ES-I3 (cell line): ENCODE measurements around the gene UBIAD1.

Experiments used
- H3K36me3 ChIP-seq: 2 replicates; pipeline ENCODE4 v1.6.1; 2013; ENCODE audit warnings: mild to moderate bottlenecking, low read length, control low read depth, moderate library complexity; ENCODE audit not compliant: insufficient read depth
- H3K4me1 ChIP-seq: 2 replicates; pipeline ENCODE4 v1.6.1; 2013; ENCODE audit warnings: mild to moderate bottlenecking, control low read depth, low read length; ENCODE audit not compliant: insufficient read depth
- H3K9ac ChIP-seq: 2 replicates; pipeline ENCODE4 v1.6.1; 2013; ENCODE audit warnings: low read depth, mild to moderate bottlenecking, low read length, moderate library complexity
- H3K9me3 ChIP-seq: 2 replicates; pipeline ENCODE4 v1.6.1; 2013; ENCODE audit warnings: mild to moderate bottlenecking, low read length, moderate library complexity; ENCODE audit not compliant: control insufficient read depth, insufficient read depth

UBIAD1 gene, protein sequence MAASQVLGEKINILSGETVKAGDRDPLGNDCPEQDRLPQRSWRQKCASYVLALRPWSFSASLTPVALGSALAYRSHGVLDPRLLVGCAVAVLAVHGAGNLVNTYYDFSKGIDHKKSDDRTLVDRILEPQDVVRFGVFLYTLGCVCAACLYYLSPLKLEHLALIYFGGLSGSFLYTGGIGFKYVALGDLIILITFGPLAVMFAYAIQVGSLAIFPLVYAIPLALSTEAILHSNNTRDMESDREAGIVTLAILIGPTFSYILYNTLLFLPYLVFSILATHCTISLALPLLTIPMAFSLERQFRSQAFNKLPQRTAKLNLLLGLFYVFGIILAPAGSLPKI

GRCh38 chr1:11272832-11273594 is at the start of gene UBIAD1:
Gene UBIAD1, plus strand, starts transcription at chr1:11273198. Its CDS starts 334 bp downstream, at chr1:11273532.
- Histone ChIP-seq H3K9ac (peak within 1 kb of the TSS; percentile 92), H3K9me3 (no peaks in the 10 kb centered on the region), H3K4me1 (no peaks in the 10 kb centered on the region; the same call in 1 of the 2 replicates), H3K36me3 (no peaks in the 10 kb centered on the region)

DNA sequence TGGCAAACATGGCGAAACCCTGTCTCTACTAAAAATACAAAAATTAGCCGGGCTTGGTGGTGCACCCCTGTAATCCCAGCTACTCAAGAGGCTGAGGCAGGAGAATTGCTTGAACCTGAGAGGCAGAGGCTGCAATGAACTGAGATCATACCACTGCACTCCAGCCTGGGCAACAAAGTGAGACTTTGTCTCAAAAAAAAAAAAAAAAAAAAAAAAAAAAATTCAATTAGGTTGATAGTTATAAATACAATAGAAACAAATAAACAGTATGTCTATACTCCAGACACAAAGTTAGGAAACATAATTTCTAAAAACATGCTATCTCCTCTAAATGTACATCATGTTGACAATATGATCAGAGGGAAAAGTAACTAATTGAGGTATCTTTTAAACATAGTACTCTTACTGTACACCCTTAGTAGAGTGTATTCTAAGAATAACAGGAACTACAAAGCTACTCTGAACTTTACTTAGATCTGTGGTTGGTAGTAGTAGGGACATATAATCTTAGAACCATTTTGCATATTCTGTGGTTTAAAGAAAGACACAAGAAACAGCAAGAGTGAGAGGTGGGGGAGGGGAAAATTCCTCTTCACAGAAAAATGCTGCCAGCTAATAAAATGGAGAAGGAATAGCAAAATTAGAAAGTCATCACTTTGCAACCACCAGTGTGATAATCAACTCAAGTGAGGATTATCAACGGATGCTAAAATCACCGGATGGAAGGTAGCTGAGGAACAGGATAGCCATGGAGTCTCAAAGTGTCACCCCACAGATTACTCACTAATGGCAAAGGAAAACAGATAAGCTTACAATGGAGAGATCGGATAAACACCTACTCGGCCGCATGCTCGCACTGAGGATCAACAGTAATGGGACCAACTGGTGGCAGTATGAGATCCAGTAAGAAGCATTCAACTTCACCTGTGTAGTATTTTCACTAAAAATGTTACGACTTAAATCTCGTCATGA is 45.6 kb upstream of the UBIAD1 start:
- H3K9me3 ChIP-seq = no peaks in the 10 kb centered on the region
- no peak overlapping the region for H3K9ac ChIP-seq
- no peaks in the 10 kb centered on the region for H3K4me1 ChIP-seq
- peaks cover 31% of the 10 kb centered on the region for H3K36me3 ChIP-seq

DNA sequence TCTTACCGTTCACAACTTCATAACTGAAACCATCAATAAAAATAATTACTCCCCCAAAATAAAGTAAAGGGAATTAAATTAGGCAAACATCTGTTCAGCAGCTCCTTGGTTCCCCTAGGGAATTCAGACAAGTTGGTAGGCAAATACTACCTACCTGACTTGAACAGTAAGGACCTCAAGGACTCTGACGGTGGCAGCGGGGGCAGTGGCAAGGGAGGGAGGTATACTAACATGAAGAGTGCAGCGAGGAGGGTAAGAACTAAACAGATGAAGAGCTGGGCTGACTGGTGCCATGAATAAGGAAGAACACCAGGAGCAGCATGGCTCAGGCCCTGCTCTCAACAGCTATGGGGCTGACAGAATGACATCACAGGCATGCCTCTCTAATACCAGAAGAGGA is 43.8 kb upstream of the UBIAD1 start:
- Histone ChIP-seq H3K9ac (no peak overlapping the region), H3K4me1 (no peaks in the 10 kb centered on the region), H3K36me3 (peaks cover 40% of the 10 kb centered on the region), H3K9me3 (no peaks in the 10 kb centered on the region)

DNA sequence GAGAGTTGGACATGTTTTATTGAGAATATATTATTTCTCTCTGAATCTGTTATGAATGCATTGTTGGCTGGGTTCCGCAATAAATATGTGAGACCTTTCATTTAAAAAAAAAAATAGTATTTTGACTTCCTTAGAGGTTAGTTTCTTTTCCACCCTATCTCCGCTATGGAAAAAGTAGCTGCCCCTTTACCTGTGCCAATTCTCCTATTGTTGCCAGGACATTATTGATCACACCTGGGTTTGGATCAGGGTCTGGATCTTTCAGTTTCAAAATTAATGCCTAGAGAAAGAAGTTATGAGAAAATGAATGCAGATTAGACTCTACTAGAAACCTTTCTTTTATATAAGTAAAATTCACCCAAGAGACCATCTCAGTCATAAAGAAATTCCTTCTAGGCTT is 39.8 kb upstream of the UBIAD1 start:
- Histone ChIP-seq H3K9me3 (no peaks in the 10 kb centered on the region), H3K36me3 (peaks cover 52% of the 10 kb centered on the region), H3K9ac (no peak overlapping the region), H3K4me1 (no peaks in the 10 kb centered on the region)

GRCh38 chr1:11237356-11237755 is 35.6 kb upstream of the UBIAD1 start:
- H3K4me1 ChIP-seq = no peaks in the 10 kb centered on the region
- peaks cover 46% of the 10 kb centered on the region for H3K36me3 ChIP-seq
- H3K9ac ChIP-seq = no peak overlapping the region
- H3K9me3 ChIP-seq = no peaks in the 10 kb centered on the region

- no peak overlapping the region for H3K9ac ChIP-seq
- no peaks in the 10 kb centered on the region for H3K9me3 ChIP-seq
- peaks cover 46% of the 10 kb centered on the region for H3K36me3 ChIP-seq
- H3K4me1 ChIP-seq = no peaks in the 10 kb centered on the region
Measured at GRCh38 chr1:11238311-11238710, 34.7 kb upstream of the UBIAD1 start.

DNA sequence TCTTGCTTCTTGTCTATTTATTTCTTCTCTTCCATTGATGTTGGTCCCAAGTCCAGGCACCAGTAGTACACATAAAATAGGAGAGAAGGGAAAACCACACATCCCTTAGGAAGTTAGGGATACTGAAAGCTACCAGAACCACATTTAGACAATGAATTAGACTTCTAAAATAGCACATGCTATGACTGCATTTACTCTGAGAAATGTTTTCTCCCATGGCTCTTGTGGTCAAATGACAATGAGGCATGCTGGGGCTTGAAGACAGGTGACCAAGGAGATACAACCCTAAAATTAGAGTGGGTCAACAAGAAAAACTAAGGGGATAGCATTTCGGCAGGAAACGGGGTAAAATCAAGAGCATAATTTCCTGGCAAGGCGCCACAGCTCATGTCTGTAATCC is 27.8 kb upstream of the UBIAD1 start:
- Histone ChIP-seq H3K4me1 (no peaks in the 10 kb centered on the region), H3K9ac (no peak overlapping the region), H3K9me3 (peaks cover 1% of the 10 kb centered on the region; the same call in 1 of the 2 replicates), H3K36me3 (peaks cover 32% of the 10 kb centered on the region)

GRCh38 chr1:11245904-11246719 is 26.9 kb upstream of the UBIAD1 start:
- Histone ChIP-seq H3K9ac (no peak overlapping the region), H3K4me1 (no peaks in the 10 kb centered on the region), H3K9me3 (peaks cover 3% of the 10 kb centered on the region; the same call in 1 of the 2 replicates), H3K36me3 (peaks cover 25% of the 10 kb centered on the region)

GRCh38 chr1:11248169-11248568 is 24.8 kb upstream of the UBIAD1 start:
- Histone ChIP-seq H3K4me1 (no peaks in the 10 kb centered on the region), H3K9me3 (peaks cover 3% of the 10 kb centered on the region; the same call in 1 of the 2 replicates), H3K36me3 (peaks cover 43% of the 10 kb centered on the region), H3K9ac (no peak overlapping the region)

DNA sequence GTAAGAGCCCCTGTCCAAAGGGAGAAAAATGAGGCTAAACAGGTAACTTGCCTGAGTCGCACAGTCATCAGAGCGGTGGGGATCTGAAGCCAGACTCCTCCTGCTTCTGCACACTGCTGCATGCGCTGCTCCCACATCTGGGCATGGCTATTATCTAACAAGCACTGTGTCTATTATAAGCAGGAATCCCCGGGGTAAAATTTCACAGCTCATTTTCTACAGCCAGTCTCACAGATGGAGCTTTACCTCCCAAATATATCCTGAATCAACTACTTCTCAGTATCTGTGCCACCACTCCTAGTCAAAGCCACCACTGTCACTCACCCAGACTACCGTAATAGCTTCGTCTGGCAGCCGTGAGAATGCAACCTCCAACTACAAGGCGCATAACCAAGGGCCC is 20.5 kb upstream of the UBIAD1 start:
- H3K9me3 ChIP-seq = peaks cover 3% of the 10 kb centered on the region; the same call in 1 of the 2 replicates
- no peak overlapping the region for H3K9ac ChIP-seq
- peaks cover 42% of the 10 kb centered on the region for H3K36me3 ChIP-seq
- H3K4me1 ChIP-seq = no peaks in the 10 kb centered on the region

- Histone ChIP-seq H3K4me1 (no peaks in the 10 kb centered on the region), H3K9ac (no peak overlapping the region), H3K36me3 (peaks cover 42% of the 10 kb centered on the region), H3K9me3 (peaks cover 3% of the 10 kb centered on the region; the same call in 1 of the 2 replicates)
Measured at GRCh38 chr1:11253226-11253625, 19.8 kb upstream of the UBIAD1 start.

- Histone ChIP-seq H3K4me1 (no peaks in the 10 kb centered on the region), H3K36me3 (peaks cover 42% of the 10 kb centered on the region), H3K9me3 (no peaks in the 10 kb centered on the region), H3K9ac (no peak overlapping the region)
Measured at GRCh38 chr1:11256299-11256698, 16.7 kb upstream of the UBIAD1 start.

DNA sequence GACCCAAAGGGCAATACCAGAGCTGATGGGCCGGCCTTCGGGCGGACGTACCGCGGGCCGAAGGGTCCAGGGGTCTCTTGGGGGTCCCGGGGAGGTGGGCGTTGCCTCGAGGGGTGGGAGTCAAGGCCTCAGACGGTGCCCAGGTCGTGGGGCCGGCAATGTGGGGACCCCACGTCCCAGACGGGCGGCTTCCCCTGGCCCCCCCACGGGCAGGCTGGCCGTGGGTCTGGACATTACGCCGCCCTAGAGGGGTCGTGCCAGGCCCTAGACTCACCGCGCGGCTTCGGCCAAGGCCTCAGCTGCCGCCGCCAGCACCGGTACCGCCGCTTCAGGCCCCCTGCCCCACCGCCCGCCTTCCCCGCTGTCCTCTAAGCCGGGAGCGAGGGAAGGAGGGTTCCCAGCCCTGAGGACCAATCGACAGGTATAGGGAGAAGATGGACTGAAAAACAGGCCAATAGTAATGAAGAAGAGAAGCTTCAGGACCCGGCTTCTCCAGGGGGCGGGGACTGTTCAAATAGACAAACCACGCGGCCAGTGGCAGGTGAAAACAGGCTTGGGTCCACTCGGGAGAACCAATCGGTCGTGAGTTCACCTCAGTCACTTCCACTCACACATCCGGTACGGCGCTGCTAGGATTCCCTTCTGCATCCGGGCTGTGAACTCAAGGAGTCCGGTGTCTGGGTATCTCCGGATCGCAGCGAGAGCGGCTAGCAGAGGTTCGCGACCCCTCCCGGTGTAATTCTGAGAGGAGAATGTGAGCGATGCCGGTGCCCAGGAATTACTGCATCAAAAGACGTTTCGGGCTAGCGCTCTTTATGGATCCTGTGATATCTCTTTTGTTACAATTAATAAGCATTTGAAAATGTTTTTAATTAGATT is 10.6 kb upstream of the UBIAD1 start, which contains the start of gene MTOR:
MTOR (minus strand) TSS at position 381 of the 879 bp plus-strand sequence. CDS start 3,142 bp downstream, outside the sequence.
- Histone ChIP-seq H3K9me3 (no peaks in the 10 kb centered on the region), H3K4me1 (no peaks in the 10 kb centered on the region), H3K36me3 (no peaks in the 10 kb centered on the region; the same call in none of the 2 replicates), H3K9ac (peak within 1 kb of the TSS; percentile 80)
